Hematopoietic multipotent progenitor cell treated with erythropoietin and hydrocortisone succinate and interleukin-3 and kit ligand, for 4 days (in vitro differentiated cells): ENCODE results near the gene GFRA4.
"Not testable (repeated sequence)": the region's sequence is repeated elsewhere in the genome, so short reads cannot be mapped to it uniquely, and the experiment has no call there.

Source experiments
- DNase-seq: peaks from one replicate; pipeline ENCODE4 v3.0.0-alpha.2; 2015

The GFRA4 gene

DNA sequence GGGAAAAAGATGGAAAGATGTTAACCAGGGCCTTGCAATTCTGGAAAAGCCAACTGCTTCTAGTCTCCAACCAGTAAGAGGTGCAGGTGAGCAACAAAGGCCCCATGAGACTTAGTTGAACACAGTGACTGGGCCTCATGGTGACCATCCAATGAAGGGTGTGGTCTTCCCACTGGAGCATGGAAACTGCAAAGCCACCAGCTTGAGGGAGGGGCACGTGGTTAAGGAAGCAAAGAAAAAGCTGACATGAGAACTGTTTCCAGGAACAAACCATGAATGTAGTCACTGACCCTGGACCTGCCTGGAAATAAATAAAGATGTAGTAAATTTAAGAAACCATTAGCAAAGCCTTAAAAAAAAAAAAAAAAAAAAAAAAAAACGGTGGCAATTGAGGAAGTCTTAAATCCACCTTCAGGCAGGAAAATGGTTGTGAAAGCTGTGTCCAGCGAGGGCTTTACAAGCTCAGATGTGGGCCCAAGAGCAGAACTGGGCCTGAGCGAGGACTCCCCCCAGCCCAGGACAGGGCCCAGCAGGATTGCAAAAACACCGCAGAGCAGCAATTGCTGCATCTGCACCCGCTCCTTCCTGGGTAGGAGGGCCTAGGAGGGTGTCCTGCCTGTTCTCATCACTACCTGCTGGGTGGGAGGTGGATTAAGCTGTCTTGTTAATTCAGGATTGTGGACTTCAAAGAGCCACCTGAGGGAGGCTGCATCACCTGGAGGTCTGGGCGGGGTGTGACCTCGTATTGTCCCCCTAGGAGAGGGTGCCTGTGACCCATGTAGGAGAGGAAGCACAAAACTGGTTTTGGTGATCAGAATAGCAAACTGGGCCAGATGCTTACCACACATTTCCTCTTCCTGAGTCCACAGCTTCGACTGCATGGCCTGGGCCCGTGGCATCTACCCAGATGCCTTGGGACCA is 10.3 kb downstream of the GFRA4 start:
- no peak for DNase-seq

DNA sequence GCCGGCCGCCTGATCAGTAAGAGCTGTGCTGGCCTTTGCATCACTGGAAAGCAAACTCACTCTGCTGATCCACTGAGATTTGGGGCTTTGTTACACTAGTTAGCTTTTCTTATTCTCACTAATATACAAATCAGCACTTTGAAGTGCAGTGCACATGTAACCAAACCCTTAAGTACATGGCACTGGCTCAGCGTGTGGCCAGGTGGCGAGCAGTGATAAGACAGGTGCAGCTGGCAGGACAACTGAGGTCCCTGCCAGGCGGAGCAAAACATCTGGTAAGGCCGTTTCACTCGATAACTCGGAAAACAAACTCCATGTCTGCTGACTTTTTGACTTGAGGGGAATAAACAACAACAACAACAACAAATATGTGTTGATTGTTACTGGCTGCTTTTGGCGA is 11.0 kb downstream of the GFRA4 start:
- peak; percentile 39 for DNase-seq

DNA sequence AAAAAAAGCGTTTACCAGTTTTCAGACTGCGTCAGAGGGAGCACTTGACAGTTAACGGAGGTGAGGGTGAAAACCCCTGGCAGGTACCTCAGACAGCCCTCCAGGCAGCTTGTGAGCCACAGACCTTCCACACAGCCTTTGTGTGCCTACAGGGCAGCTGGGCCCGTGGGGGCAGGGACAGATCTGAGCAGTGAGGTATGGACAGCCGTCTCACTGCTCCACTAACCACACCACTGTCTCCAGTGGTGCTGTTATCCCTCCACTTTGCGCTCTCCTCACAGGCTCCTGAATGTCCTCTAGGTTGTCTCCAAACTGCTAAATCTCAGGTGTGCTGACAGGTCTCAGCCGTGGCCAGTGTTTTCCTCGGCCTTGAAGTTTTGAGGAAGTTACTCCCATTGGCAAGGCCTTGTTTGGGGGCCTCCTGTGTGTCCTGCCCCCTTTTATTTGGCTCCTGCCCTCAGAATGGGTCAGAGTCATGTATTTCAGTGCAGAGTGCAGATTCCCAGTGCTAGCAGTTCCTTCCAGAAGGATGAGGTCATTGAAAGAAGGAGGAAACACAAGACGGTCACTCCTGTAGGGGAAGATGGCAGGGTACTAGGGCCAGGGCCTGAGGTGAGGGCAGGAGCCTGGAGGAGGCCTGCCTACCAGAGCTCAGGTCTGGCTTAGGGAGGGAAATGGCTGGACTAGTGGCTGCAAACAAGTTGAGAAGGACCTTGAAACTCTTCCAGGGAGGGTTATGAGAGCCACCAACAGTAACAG is 11.8 kb downstream of the GFRA4 start:
- no peak for DNase-seq

DNA sequence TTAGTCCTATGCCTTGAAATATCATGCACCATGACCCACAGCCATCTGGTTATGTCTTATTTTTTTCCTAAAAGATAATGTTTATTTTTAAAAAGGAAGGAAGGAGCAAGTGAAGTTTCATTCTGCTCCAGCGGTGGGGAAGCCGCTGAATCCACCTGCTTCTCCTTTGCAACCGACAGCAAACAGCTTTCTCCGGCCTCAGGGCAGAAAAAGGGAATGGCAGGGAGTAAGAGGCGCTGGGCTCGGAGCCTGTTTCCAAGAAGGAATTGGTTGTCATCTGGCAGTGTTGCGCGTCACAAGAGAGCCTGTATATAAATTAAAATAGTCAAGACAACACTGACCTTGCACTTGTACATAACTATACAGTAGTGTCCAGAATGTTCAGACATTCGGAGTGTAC is 14.2 kb downstream of the GFRA4 start:
- DNase-seq, result no peak

DNA sequence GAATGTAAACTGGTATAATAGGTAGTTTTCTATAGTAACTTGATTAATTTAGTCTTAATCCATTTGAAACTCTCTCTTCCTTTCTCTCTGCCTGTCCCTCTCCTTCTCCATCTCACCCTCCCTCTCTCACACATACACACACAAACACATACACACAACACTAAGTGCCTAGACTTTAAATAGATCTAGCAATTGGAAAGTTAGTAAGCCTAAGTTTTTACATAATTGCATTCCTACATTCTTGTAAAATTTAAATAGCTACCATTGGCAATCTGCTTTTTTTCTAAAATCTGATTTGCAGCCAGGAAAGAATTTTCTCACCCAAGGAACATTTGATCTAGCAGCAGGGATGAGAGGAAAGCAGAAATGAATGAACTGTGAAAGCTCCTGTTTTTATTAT is 15.7 kb downstream of the GFRA4 start:
- DNase-seq, result no peak

DNA sequence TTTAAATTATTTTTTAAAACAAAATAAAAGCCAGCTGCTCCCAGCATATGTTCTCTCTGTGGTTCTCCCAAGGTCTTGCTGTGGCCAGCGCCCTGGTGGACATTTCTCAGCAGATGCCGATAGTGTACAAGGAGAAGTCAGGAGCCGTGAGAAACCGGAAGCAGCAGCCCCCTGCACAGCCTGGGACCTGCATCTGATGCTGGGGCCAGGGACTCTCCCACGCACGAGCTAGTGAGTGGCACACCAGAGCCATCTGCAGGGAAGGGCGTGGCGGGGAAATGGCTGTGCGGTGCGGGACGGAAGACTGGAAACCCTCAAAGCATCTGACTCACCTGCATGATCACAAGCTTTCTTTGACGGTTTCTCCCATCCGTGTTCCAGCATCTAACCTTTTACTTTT is 16.5 kb downstream of the GFRA4 start:
- DNase-seq, result no peak

DNA sequence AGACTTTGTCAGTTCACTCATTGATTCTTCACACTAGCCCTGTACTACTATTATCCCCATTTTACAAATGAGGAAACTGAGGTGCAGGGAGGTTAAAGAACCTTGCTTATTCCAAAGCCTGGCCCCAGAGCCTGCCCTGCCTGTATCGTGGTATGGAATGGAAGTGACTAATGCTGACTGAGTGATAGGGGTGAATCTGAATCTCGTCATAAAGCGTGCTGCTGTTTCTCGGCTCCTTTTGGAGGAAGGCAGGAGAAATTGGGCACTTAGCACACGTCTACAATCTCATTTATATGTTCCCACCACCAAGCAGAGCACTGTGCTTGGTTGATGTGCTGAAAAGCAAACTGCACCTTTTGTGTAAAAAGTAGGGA is 17.1 kb downstream of the GFRA4 start:
- DNase-seq, result no peak

DNA sequence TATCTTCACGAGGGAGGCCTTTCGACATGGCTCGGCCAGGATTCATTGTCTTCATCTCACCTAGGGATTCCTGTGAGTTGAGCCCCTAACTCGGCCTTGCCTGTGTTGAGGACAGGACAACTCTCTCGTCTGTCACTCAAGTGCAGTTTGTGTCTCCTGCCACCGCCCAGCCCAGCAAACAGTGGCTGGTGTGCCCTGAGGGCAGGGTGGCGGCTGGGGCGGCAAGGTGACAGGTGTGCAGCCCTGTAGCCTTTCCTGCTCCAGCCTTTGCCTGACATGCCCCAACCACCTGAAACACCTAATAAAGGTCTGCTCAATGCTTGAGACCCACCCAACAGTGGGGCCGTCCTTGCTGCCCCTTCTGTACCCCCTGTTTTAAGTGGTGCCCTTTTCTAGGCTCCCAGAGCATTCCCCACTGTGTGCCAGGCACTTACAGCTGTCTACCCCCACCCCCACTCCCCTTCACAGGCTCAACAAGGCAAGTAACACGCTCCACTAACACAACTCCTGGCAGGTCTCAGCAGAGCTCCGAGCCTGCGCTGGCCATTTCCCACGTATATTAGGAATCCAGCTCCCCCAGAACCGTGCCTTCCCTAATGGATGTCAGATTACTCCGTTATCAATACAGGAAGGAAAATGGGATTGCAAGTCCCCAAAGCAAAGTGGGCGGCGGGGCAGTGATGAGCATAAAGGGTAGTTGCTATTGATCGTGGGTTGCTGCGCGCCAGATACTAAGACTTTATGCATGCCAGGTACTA is 17.7 kb downstream of the GFRA4 start:
- DNase-seq, result no peak

DNA sequence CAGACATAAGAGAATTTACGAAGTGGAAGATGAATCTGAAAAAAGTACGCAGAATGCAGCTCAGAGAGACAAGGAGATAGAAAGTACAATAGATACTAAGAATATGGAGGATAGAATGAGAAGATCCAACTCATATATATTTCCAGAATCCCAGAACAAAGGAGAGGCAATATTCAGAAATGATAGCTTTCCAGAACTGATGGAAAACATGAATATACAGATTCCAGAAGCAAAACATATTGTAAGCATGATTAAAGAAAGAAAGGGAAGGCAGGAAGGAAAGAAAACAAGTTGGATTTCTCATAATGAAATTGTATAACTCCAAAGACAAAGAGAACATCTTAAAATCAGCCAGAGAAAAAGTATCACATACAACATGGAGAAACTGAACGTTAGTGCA is 22.9 kb downstream of the GFRA4 start:
- DNase-seq, result no peak

DNA sequence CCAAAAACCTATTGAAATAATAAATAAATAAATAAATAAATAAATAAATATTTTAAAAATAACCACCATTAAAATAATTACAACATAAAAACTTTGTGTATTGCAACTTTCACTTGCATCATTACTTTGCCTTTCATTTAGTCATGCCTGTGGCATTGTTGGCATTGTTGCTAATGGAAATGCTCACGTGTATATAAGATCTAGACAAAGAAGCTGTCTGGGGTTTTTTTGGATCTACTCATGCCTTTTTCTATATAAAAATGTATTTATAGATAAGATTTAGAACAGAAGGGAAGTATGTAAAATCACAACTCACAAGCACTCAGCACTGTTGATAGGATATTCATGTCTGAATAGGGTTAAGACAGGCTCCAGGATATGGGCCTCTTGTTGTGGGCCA is 27.9 kb downstream of the GFRA4 start:
- DNase-seq, result no peak

DNA sequence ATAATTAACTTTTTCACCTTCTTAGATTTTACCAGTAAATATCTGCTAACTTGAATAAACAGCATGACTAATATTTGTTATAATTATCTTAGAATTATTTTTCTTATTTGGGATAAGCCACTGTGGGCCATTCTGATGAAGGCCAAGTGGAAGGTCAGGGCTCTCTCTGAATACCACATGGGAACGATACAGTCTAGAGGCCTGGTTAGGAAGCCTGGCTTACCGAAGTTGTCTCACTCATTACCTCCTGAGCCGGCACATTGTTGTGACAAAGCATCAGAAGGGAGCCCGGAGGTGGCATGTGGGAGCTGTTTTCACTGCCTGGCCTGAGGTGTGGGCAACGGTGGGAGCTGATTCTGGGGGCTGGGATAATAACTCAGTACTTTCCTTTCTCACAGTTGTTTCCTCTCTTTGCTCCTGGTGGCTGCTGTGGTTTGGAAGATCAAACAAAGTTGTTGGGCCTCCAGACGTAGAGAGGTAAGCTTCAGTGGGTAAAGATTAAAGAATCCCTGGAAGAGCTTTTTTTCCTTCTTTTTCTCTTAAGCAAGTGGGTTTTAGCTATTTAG is 29.2 kb downstream of the GFRA4 start:
- no peak for DNase-seq

DNA sequence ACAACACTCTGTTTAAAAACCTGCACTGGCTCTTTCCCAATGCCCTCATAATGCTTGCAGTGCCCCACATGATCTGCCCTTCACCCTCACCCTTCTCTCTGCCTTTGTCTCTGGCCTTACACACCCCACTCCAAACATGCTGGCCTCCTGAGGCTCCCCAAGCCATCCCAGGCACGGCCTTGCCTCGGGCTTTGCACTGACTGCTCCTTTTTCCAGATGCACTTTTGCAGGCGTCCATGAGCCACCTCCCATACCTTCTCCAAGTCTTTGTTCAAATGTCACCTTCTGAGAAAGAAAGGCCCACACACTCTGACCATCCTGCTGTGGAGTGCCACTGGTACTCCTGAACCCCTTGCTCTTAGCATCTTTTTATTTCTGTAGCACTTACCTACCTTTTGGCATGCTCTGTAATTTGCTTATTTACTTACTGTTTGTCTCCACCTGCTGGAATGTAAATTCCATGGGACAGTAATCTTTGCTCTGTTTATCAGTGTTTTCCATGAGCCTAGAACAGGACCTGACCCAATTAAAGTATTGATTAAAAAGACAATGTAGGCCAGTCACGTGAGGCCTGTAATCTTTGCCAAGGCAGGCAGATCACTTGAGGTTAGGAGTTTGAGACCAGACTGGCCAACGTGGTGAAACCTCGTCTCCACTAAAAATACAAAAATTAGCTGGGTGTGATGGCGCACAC is 30.7 kb downstream of the GFRA4 start:
- peak; percentile 38 for DNase-seq

DNA sequence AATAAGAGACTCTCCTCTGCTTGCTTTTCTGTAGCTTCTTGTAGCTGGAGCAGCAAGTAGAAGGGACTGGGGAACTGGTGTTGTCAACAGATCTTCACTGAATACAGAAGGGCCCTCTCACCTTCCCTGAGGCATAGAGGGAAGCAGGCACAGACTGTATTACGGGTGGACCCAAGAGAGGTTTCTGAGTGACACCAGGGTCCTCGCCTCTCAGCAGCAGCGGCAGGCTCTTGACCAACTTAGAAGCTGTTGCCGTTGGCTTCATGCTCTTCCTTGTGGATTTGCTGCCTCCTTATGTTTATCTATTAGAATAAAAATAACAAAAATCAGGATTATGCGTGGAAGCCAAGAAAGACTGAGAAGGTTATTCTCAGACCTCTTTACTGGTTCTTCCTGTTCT is 31.7 kb downstream of the GFRA4 start:
- DNase-seq, result no peak

DNA sequence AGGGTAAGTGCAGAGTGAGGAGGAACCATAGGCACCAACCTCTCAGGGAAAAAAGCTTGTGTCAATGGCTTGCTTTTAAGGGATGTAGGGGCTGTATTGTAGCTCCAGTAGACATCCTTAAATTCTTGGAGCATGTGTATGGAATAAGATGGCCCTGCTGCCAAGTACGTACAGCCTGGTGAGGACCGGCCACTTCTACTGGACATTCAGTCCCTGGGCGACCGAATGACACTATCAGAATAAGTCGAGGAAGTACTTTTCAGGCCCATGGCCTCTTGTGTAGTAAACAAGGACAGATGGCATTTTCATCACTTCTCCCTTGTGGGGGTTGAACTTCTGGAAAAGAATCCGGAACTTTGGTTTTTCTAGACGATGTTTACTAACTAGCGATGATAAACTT is 32.8 kb downstream of the GFRA4 start:
- no peak for DNase-seq

DNA sequence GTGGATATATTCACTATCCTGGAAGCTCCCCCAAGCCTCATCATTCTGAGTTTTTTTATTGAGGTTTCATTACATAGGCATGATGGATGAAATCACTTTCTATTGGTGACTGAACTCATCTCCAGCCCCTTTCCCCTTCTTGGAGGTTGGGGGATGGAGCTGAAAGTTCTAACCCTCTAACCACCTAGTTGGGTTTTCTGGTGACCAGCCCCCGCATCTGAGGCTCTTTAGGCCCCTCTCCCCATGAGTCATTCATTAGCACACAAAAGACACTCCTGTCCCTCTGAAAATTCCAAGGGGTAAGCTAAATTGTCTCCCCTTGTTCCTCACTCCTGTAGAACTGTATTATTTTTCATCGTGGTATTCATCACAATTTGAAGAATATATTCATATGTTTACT is 33.3 kb downstream of the GFRA4 start:
- DNase-seq, result no peak

DNA sequence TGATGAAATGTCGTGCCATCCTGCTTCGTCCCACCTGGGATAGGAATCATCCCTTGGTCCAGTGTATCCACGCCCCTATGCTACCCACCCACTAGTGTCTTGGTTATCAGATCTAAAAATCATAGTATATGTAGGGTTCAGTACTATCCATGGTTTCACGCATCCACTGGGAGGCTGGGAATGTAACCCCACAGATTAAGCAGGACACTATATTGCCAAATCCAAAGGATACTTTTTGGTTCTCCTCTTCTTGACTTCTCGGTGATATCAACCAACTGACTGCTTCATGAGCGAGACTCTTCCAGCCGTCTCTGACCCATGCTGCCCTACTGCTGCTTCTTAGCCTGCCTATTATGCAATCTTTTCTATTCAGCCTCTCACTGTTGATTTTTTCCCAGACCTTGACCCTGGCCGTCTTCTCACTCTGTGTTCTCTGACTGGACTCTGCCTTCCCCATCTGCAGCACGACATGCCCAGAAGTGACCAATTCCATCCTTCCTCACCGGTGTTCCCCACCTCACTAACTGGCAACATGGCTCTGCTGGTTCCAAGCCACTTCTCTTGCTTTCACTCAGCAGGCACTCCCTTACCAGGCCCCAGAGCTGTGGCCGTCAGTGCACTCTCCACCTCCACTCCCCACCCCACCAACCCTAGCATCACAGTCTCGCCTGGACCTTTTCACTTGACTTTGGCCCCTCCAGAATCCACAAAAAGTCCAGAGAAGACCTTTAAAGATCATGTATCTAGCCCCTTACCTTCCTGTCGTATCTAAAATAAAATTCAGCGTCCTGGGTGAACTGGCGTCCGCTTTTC is 34.5 kb downstream of the GFRA4 start:
- no peak for DNase-seq

DNA sequence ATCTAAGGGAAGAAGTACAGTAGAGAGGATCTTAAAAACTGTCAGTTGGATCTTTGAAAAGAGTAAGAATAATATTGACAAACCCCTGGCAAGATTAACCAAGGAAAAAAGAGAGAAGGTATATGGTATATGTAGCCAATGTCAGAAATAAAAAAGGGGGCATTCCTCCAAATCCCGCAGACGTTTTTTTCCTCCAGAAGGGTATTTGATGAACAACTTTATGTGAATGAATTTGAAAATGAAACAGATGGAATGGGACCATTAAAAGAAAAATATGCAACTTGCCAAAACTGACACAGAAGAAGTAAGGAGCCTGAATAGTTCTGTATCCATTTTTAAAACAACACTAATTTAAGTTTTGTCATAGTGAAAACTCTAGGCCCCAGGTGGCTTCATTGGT is 35.7 kb downstream of the GFRA4 start:
- DNase-seq, result no peak

DNA sequence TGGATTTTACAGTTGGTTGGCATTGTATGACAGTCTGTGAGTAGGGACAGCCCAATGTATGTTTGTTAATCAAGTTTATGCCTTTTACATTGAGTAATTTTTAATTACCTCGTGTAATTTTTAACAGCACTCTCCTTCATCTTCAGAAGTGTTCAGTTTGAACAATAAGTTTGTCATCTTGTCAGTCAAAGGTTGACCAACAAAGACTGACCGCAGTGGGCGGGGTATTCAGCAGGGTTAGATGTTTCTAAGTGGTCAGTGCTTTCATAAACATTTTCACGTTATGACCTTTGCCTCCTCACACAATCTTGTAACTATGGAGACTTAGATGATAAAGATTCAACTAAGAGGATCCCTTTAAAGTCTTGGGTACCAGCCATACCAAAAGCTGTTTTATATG is 40.8 kb downstream of the GFRA4 start:
- no peak for DNase-seq

DNA sequence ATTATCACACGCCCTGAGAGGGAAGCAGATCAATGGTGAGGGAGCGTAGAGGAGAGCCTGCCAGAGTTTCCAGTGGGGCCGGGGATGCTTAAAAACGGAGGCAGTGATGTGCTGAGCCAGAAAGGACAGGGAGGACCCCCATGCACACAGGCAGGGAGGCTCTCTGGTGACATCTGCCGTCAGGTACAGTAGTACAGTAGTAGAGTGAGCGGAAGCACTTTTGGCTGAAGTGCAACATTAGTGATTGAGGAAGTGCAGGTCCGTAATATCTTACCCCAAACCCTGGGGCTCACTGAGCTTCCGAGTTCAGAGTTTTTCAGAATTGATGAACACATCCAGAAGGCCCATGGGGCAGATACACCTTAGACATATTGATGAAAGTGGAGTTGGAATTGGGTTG is 42.1 kb downstream of the GFRA4 start:
- no peak for DNase-seq

DNA sequence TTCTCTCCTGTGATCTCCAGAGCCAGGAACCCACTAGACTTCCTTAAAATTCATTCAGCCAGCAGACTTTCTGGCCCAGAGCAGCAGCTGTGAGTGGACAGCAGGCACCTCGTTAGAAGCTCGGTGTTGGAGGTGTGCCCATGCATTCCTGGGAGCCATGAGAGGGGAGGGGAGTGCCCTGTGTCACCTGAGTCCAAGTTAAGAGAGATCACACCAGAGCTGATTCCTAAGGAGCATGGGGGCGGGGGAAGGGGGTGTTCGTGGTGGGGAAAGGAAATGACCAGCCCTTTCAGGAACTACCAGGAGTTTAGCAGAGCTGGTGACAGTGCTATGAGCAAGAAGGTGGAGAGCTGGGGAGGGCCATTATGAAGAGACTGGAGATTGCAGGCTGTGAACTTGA is 46.9 kb downstream of the GFRA4 start:
- DNase-seq, result no peak

DNA sequence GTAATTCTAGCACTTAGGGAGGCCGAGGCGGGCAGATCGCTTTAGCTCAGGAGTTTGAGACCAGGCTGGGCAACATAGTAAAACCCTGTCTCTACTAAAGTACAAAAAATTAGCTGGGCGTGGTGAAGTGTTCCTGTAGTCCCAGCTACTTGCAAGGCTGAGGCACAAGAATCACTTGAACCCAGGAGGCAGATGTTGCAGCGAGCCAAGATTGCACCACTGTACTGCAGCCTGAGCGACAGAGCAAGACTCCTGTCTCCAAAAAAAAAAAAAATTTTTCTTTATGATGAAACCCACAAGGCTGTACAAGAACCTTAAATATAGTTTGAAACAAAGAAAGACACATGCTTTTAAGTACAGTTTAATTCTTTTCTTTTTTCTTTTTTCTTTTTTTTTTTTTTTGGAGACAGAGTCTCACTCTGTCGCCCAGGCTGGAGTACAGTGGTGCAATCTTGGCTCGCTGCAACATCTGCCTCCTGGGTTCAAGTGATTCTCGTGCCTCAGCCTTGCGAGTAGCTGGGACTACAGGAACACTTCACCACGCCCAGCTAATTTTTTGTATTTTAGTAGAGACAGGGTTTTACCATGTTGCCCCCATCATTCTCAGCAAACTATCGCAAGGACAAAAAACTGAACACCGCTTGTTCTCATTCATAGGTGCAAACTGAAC is 47.9 kb downstream of the GFRA4 start:
- DNase-seq, result not testable (repeated sequence)
